GM21825 (cell line): Measurements from ENCODE around the gene RBBP8NL.
"Not testable (repeated sequence)": the region's sequence is repeated elsewhere in the genome, so short reads cannot be mapped to it uniquely, and the experiment has no call there.

ENCODE experiments used
- ATAC-seq: cut with Tn5 transposase; IDR thresholded peaks from one replicate; pipeline ENCODE4 v1.9.1; 2021; ENCODE audit warnings: mild to moderate bottlenecking, moderate library complexity; ENCODE audit not compliant: unreplicated experiment

RBBP8NL gene

DNA sequence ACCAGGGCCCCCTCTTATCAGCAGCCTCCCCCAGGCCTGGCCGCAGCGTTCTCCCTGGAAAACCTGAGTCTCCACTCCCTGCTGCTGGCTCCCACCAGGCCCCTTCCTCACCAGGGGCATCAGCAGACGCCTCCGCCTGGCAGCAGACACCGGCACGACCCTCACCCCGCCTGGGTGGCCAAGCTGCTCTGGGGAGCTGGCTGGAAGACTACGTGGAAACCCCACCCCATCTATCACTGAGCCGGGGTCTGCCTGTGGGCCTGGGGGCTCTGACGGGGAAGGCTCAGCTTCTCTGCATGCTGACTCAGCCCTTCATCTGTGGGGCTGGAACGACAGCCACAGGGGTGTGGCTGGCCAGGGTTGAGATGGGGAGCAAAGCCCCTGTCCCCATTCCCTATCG, 19.1 kb upstream of the RBBP8NL start:
- ATAC-seq: no peak

DNA sequence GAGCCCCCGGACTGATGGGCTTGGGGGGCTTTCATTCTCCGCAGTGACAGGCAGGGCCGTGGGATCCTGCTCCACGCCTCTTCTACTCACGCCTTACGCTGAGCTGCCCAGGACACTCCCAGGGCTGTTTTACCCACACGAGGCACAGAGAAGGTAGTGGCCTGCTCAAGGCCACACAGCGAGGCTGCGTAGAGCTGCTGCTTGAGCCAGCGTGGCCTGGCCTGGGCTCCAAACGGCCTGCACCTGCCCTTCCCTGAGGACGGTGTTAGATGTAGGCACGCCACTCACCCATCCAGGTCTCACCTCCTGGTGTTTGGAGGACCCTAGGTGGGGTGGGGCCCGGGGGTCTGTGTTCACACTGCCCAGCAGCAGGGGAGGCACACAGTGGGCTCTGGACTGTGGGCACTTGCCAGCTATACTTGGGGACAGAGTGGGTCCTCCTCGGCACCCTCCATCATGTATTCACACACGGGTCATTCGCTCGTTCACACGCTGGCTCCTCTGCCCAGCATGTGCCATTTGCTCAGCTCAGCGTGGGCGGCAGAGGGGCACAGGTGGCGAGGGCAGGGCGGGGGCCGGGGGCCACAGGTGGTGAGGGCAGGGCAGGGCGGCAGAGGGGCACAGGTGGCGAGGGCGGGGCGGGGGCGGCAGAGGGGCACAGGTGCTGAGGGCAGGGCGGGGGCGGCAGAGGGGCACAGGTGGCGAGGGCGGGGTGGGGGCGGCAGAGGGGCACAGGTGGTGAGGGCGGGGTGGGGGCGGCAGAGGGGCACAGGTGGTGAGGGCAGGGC, 18.4 kb upstream of the RBBP8NL start:
- ATAC-seq: no peak

DNA sequence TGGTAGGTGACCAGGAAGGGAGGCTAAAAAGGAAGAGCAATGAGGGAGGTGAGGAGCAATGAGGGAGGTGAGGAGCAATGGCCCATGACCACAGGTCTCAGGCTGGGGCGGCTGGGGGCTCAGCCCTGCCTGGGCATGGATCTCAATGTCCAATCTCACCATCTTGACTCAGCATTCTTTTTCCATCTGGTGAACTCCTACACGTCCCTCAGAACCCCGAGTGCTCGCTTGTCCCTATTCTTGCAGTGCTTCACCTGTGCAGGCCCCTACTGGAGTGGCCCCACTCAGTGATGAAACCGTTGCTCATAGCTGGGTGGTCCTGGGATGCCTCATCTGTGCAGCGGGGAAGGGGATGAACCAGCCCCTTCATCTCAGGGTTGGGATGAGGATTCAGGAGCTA, 16.9 kb upstream of the RBBP8NL start:
- ATAC-seq: no peak

DNA sequence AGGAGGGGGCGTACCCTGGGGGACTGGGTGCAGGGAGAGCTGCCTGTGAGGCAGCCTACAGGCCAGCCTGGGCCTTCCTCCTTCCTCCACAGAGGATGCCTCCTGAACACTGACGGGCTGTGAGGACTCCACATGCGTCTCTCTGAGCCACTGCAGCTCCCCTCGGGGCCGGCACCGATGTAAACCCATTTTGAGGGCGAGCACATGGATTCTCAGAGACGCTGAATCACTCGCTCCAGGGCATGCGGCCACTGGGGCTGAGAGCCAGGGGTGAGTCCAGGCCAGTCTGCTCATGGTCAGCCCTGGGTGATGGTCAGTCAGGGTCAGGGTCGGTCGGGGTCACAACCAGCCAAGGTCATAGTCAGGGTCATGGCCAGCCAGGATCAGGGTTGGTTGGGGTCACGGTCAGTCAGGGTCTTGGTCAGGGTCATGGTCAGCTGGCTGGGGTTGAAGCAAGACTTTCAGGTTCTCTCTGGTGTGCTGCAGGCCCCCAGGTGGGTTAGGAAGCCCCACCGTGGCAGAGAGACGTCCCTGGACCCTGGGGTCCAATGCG, 14.7 kb upstream of the RBBP8NL start:
- ATAC-seq: no peak

GRCh38 chr20:62439218-62439617, 11.9 kb upstream of the RBBP8NL start:
- no peak for ATAC-seq

GRCh38 chr20:62437927-62438326, 10.6 kb upstream of the RBBP8NL start:
- no peak for ATAC-seq

- no peak for ATAC-seq
These were observed 10.2 kb upstream of the RBBP8NL start for GRCh38 chr20:62437496-62437895.

DNA sequence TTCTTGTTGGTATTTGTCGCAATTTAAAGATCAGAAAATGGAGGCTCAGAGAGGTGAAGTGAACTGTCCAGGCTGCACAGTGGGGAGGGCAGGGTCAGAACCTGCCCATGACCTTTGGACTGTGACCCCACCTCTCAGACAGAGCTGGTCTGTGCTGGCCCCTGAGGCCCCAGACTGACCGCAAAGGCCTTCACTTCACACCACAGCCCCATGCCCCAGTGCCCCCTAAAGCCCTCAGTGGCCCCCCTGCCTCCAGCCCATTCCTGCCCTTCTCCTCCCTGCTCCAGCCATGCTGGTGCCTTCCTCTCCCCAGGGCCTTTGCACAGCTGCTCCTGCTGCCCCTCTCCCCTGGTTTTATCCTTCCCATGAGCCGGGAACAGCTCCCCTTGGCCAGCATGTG, 9.4 kb upstream of the RBBP8NL start:
- no peak for ATAC-seq

DNA sequence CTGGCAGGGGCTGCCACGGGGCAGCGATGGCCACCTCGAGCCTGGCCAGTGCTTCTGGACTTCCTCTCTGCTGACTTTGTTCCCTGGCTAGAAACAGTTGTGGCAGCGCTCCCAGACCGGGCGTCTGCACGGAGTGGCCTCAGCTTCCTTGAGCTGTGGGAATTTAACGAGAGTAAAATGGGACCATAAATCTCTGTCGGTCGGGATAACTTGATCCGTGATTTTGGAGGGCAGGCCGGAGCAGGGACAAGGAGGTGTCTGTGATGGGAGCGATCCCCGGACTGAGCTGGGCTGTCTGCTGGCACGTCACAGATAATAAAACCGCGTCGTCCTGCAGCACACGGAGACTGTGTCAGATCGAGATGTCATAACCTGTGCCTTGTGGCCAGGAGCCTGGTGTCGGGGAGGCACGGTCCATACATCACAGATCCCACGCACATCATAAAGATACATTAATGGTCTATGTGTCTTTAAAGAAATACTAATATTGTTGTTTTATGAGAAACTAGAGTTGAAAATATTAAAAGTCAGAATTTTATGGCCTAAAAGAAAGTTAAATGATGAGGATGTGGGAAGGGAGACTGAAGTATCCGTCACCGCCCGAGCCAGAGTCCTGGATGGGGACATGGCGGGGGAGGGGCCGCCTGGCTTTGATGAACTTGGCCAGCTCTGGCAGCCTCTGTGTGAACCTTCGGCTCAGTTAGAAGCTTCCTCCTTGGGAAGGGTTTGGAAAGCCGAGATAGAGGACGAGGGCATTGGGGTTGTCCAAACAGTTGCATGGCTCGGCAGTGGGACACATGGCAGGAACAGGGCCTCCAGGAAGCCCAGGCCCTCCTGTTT, 6.5 kb upstream of the RBBP8NL start:
- no peak for ATAC-seq

DNA sequence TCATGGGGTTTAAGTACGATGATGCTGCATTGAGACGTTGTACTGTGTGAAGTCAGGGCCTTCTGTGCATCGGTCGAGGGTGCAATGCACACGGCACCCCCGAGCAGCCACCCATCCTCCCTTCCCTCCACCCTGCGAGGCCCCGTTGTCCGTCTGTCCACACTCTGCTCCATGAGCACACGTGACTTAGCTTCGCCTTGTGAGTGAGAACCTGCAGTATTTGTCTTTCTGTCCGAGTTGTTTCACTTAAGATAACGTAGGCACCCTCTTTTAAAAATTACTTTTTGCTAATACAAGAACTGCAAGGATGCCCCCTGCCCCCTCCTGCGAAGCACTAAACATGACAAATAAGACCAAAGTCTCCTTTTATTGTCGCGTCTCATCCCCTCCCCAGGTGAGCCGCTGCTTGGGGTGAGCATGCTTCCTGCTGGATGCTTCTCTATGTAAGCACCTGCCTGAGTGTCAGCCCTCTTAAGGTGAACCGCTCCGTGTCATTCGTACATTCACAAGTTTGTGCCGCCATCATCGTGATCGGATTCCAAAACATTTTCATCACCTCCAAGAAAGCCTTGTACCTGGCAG, 3.6 kb upstream of the RBBP8NL start:
- ATAC-seq: no peak

DNA sequence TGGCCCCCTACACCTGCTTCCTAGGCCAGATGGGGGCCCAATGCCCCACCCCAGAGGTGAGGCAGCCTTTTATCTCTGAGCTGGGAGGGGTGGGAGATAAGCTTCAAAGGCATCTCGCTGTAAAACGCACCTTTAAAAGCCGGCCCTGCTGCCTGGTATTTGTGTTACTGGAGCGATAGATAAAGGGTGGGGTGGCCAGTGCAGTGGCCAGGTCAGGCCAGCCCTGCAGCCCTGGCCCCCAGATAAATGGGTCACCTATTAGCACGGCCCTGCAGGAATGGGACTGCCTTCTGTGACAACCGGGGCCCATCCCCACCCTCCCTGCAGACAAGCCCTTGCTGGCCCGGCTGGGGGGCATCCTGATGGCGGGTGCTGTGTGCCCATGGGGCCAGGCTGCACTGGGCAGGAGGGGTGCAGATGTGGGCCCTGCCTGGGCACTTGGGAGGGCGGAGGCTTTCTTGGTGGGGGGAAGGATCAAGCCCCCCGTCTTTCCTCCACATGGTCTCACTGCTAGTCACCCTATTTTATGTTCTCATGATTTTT, 3.0 kb upstream of the RBBP8NL start:
- ATAC-seq: no peak

GRCh38 chr20:62429455-62430310, 2.3 kb upstream of the RBBP8NL start:
- no peak for ATAC-seq

- ATAC-seq: no peak
These were observed 1.3 kb upstream of the RBBP8NL start for GRCh38 chr20:62428396-62429295.

DNA sequence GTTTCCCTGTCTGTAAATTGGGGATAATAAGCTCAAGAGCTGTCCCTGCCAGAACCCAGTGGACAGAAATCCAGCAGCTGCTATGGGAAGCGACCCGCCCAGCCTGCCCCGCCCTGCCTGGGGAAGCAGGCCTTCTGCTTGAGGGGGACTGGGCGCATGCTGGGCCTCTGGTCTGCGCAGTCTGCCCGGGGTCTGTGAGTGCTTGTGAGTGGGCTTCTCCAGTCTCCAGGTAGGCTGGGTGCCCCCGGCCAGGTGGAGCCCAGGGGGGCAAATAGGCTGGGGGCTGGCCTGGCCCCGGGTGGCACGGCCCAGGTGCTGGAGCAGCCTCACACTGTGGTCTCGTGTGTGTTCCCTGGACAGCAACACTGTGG, 648 bp upstream of the RBBP8NL start:
- no peak for ATAC-seq

DNA sequence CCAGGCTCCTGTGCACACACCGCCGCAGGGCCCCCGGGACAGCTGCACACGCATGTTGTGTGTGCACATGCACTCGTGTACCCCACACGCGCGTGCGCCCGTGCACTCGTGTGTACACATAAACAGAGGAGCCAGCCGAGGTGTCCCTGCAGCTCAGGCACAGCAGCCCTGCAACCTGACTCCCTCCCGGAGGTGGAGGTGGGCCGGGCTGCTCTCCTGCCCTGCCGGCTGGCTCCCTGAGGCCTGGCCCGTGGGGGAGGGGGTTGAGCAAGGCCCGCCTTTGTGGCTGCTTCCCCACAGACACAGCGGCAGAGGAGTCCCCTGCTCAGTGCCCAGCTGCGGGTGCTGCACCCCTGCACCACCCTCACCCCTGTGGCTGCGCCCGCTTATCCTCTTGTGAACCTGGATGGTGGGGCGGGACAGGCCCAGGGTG, 624 bp downstream of the RBBP8NL start:
- ATAC-seq: no peak

DNA sequence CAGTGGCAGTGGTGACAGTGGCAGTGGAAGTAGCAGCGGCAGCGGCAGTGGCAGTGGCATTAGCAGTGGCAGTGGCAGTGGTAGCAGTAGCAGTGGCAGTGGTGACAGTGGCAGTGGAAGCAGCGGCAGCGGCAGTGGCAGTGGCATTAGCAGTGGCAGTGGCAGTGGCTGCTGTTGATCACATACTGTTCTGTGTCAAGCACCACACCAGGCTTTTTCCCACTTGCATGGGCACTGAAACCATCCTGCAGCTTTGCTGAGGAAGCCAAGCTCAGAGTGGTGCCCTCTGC, 1.3 kb downstream of the RBBP8NL start:
- not testable (repeated sequence) for ATAC-seq

GRCh38 chr20:62425281-62426058, 1.9 kb downstream of the RBBP8NL start:
- no peak for ATAC-seq

DNA sequence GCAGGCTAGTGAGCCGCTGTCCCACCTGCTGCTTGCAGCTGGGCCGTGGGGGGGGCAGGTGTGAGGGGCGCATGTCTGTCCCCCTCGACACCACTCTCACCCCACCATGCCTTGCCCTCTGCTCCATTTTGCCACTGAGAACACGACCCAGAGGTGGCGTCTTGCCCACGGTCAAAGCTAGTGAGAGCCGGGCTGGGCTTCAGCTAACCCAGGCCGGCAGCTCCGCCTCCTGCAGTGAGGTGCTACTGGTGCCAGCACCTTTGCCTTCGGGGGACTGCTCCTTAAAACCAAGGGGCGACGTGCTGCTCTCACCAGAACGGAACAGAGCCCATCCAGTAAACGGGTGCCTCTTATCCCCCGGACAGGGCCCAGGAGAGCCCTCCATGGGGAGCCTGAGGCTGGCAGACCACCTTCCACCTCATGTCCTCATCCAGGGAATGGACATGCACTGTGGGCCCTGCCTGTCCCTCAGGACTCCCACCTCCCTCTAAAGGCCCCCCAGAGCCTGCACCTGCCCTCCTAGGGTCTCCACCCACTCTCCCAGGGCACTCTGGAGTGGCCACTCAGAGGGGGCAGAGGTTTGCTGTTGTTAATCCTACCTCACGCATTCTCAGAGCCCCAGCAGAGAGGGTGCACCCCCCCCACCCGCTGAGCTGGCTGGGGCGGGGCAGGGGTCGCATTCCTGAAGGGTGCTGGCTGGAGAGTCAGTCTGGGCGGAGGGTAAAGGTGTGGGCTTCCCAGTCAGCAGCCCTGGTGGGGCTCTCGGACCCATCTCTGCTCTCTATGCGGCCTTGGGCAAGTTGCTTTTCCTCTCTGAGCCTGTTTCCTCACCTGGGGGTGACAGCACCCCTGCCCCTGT, 2.9 kb downstream of the RBBP8NL start:
- ATAC-seq: no peak
